Fibroblast of skin of abdomen (primary cell): ENCODE data around the gene ZNF579.

Experiments
- DNase-seq: peaks from one replicate; pipeline ENCODE4 v3.0.0-alpha.2; 2013

ZNF579 gene

GRCh38 chr19:55611983-55612645, 31.5 kb upstream of the ZNF579 start:
- DNase-seq, result no peak

- DNase-seq, result no peak
Measured at GRCh38 chr19:55611300-55611982, 30.8 kb upstream of the ZNF579 start.

GRCh38 chr19:55609326-55609725, 28.7 kb upstream of the ZNF579 start:
- no peak for DNase-seq

- DNase-seq, result no peak
Measured at GRCh38 chr19:55606817-55607216, 26.2 kb upstream of the ZNF579 start.

GRCh38 chr19:55606471-55606787, 25.8 kb upstream of the ZNF579 start:
- DNase-seq, result no peak

- DNase-seq, result peak; percentile 83
Measured at GRCh38 chr19:55605637-55606470, 25.2 kb upstream of the ZNF579 start, which contains the start of gene ZNF865. ZNF865 (plus strand) TSS chr19:55605647; CDS start chr19:55613619, 7,972 bp downstream.

- DNase-seq, result peak; percentile 98
Measured at GRCh38 chr19:55605207-55605636, 24.6 kb upstream of the ZNF579 start.

GRCh38 chr19:55603581-55604292, 23.1 kb upstream of the ZNF579 start:
- DNase-seq, result no peak

- DNase-seq, result no peak
Measured at GRCh38 chr19:55603115-55603514, 22.5 kb upstream of the ZNF579 start.

- DNase-seq, result no peak
Measured at GRCh38 chr19:55602104-55603001, 21.7 kb upstream of the ZNF579 start.

- DNase-seq, result no peak
Measured at GRCh38 chr19:55601084-55601483, 20.4 kb upstream of the ZNF579 start.

- DNase-seq, result no peak
Measured at GRCh38 chr19:55600662-55601028, 20.0 kb upstream of the ZNF579 start.

GRCh38 chr19:55599842-55600661, 19.4 kb upstream of the ZNF579 start, which contains the start of gene ZNF524:
ZNF524 (plus strand) TSS chr19:55600288; CDS start chr19:55602113, 1,825 bp downstream.
- DNase-seq, result peak; percentile 87

- peak; percentile 99 for DNase-seq
Measured at GRCh38 chr19:55599468-55599841, 18.8 kb upstream of the ZNF579 start, which contains the start of gene FIZ1. FIZ1 (minus strand) TSS chr19:55599517; CDS start chr19:55597865, 1,652 bp downstream.

- peak; percentile 95 for DNase-seq
Measured at GRCh38 chr19:55598719-55599467, 18.2 kb upstream of the ZNF579 start.

GRCh38 chr19:55598034-55598433, 17.4 kb upstream of the ZNF579 start:
- DNase-seq, result no peak

- DNase-seq, result no peak
Measured at GRCh38 chr19:55597501-55597921, 16.9 kb upstream of the ZNF579 start.

- no peak for DNase-seq
Measured at GRCh38 chr19:55596304-55596703, 15.7 kb upstream of the ZNF579 start.

GRCh38 chr19:55594996-55595545, 14.4 kb upstream of the ZNF579 start:
- no peak for DNase-seq
